ENCODE results near the gene ARHGAP22.

GRCh38 chr10:48512861-48513260 is 92.0 kb downstream of the ARHGAP22 start:
- no peak for TF ChIP-seq CTCF (IDR thresholded peaks at IDR 0.05)
- TF ChIP-seq EP300 (IDR thresholded peaks at IDR 0.05) = no peak
- TF ChIP-seq POLR2A (IDR thresholded peaks at IDR 0.05) = no peak

Data from tibial nerve (tissue), 4 donors.